NB4 (cell line): ENCODE results near the gene FGF2.

Experiments
- CTCF ChIP-seq: IDR thresholded peaks from one replicate; pipeline ENCODE4 v1.5.1; 2012; ENCODE audit warnings: low read depth, low read length
- POLR2A ChIP-seq: IDR thresholded peaks from 2 replicates; pipeline ENCODE4 v1.6.1; 2011; ENCODE audit warnings: mild to moderate bottlenecking; ENCODE audit not compliant: insufficient read length; ENCODE audit errors: extremely low read depth

- no peak for TF ChIP-seq CTCF
- no peak for TF ChIP-seq POLR2A
Measured at GRCh38 chr4:122903766-122904288, 77.2 kb downstream of the FGF2 start.
